HepG2 (cell line): ENCODE data around the gene HEY2. TPM values are rescaled to one million over a fixed set of nuclear protein-coding genes. Genes with fewer than 3 reads are reported as not detected.

Experiments
- ATAC-seq: fragments of 200-7000 bp; cut with Tn5 transposase; 3 replicates; pipeline ENCODE4 v1.9.1; 2020; ENCODE audit warnings: mild to moderate bottlenecking, moderate library complexity
- BruUV-seq: library from RNA; stranded (reverse); fragments of 400-500 nt; replicated peaks from 2 replicates; lab custom pipeline; 2021; lab: Mats Ljungman, UMichigan
- CTCF ChIA-PET: fragments of 300-600 bp; formaldehyde crosslinking; extraction: SDS; loops from one replicate; lab custom pipeline; 2021; ENCODE audit warnings: low total read pairs, inconsistent platforms, low intra/inter-chr PET ratio; lab: Yijun Ruan, JAX
- POLR2A ChIA-PET: fragments of 350-600 bp; sonication (Branson Sonifier 250); formaldehyde crosslinking; loops from one replicate; lab custom pipeline; 2020; ENCODE audit warnings: antibody characterized with exemption, inconsistent platforms; lab: Yijun Ruan, JAX
- DNase-seq: peaks from one replicate; pipeline ENCODE4 v3.0.0-alpha.2; 2015; ENCODE audit warnings: low spot score
- FAIRE-seq: peaks from 3 replicates; lab custom pipeline; 2011; peaks lifted over from hg19 to GRCh38; lab: Jason Lieb, UNC
- H2AFZ ChIP-seq: one replicate; pipeline ENCODE4 v1.6.1; 2011; ENCODE audit warnings: low read length, inconsistent platforms
- H3K27ac ChIP-seq: fragments of 300-600 bp; 3 replicates; pipeline ENCODE4 v1.8.0; 2011; ENCODE audit warnings: mixed run types, mild to moderate bottlenecking, mixed read lengths, low read length, inconsistent platforms; ENCODE audit not compliant: insufficient read depth; ENCODE audit errors: extremely low read length
- H3K27me3 ChIP-seq, 2 experiments: fragments of 200-600 bp in 1 of 2; 2 replicates in 1 of 2; 3 replicates in 1 of 2; pipeline versions ENCODE4 v1.6.0 to v1.8.0; 2011; ENCODE audit warnings: low read length in 2 of 2, mild to moderate bottlenecking in 2 of 2, moderate library complexity in 2 of 2, inconsistent platforms in 1 of 2; ENCODE audit not compliant: insufficient read depth in 2 of 2, control insufficient read depth in 1 of 2
- H3K36me3 ChIP-seq, 2 experiments: fragments of 200-600 bp in 1 of 2; replicated peaks in 1 of 2; 2 replicates in 1 of 2; 3 replicates in 1 of 2; pipeline versions ENCODE4 v1.5.1 to v1.8.0; 2011; ENCODE audit warnings: low read length in 2 of 2, inconsistent platforms in 1 of 2; ENCODE audit not compliant: insufficient read depth in 2 of 2, control insufficient read depth in 1 of 2
- H3K4me1 ChIP-seq: 2 replicates; pipeline ENCODE4 v1.5.1; 2012; ENCODE audit warnings: low read length, inconsistent platforms; ENCODE audit not compliant: insufficient read depth
- H3K4me2 ChIP-seq: 2 replicates; pipeline ENCODE4 v1.6.0; 2011; ENCODE audit warnings: low read depth, low read length, inconsistent platforms
- H3K4me3 ChIP-seq, 3 experiments: fragments of 200-600 bp in 1 of 3; sonication (generic), shearing (Covaris generic) in 1 of 3; replicated peaks in 1 of 3; 2 replicates each; pipeline ENCODE4 v1.5.1; 2011 to 2016; ENCODE audit warnings: low read length in 3 of 3, inconsistent platforms in 2 of 3, low read depth in 2 of 3, mild to moderate bottlenecking in 2 of 3, control low read depth in 1 of 3, mixed read lengths in 1 of 3; ENCODE audit not compliant: insufficient read depth in 1 of 3
- H3K79me2 ChIP-seq: one replicate; pipeline ENCODE4 v1.6.1; 2011; ENCODE audit warnings: low read length, inconsistent platforms; ENCODE audit not compliant: insufficient read depth
- H3K9ac ChIP-seq: 2 replicates; pipeline ENCODE4 v1.6.0; 2011; ENCODE audit warnings: mild to moderate bottlenecking, low read depth, low read length, inconsistent platforms; ENCODE audit not compliant: insufficient read depth
- H3K9me3 ChIP-seq: 2 replicates; pipeline ENCODE4 v1.5.1; 2012; ENCODE audit warnings: mild to moderate bottlenecking, low read length
- H4K20me1 ChIP-seq: 2 replicates; pipeline ENCODE4 v1.6.0; 2011; ENCODE audit warnings: inconsistent platforms, mild to moderate bottlenecking, low read length, moderate library complexity; ENCODE audit not compliant: insufficient read depth
- ARID4A ChIP-seq: sonication (generic); formaldehyde crosslinking; IDR thresholded peaks from 2 replicates; pipeline ENCODE4 v1.5.0; 2020; ENCODE audit warnings: mild to moderate bottlenecking, missing genetic modification reagents, borderline replicate concordance
- EZH2 ChIP-seq: conservative IDR thresholded peaks from 2 replicates; pipeline ENCODE4 v1.6.1; 2012; ENCODE audit warnings: mild to moderate bottlenecking, low read depth, low read length, moderate library complexity
- FOXP4 ChIP-seq: sonication (generic); formaldehyde crosslinking; IDR thresholded peaks from 2 replicates; pipeline ENCODE4 v1.4.0; 2020; ENCODE audit warnings: missing genetic modification reagents
- RORA ChIP-seq: sonication (generic); formaldehyde crosslinking; IDR thresholded peaks from 2 replicates; pipeline ENCODE4 v1.5.0; 2020; ENCODE audit warnings: mild to moderate bottlenecking, missing genetic modification reagents, moderate library complexity
- ZFAT ChIP-seq: sonication (generic); formaldehyde crosslinking; conservative IDR thresholded peaks from 2 replicates; pipeline ENCODE4 v1.8.1; 2023; ENCODE audit warnings: missing genetic modification reagents, inconsistent platforms
- ZNF597 ChIP-seq: sonication (generic); formaldehyde crosslinking; IDR thresholded peaks from 2 replicates; pipeline ENCODE4 v1.5.0; 2020; ENCODE audit warnings: missing genetic modification reagents
- ZNF646 ChIP-seq: sonication (generic); formaldehyde crosslinking; IDR thresholded peaks from 2 replicates; pipeline ENCODE4 v1.9.0; 2021; ENCODE audit warnings: mild to moderate bottlenecking, missing genetic modification reagents
- ZNF776 ChIP-seq: sonication (generic); formaldehyde crosslinking; IDR thresholded peaks from 2 replicates; pipeline ENCODE4 v1.4.0; 2020; ENCODE audit warnings: mild to moderate bottlenecking, missing genetic modification reagents
- in situ Hi-C: cut with HindIII; loops from 2 replicates; pipeline ENCODE4 v1.10.0; 2017; ENCODE audit warnings: low pct_unique_long_range_greater_than_20kb; ENCODE audit not compliant: extremely low pct_ligation_motif_present
- intact Hi-C: fragments of 100-400 bp; cut with micrococcal nuclease; formaldehyde crosslinking; loops from one replicate; pipeline ENCODE4 v1.10.0; 2022; ENCODE audit not compliant: unreplicated experiment
- polyA plus RNA-seq, 8 experiments: library from polyadenylated mRNA; depleted of rRNA in 3 of 8; stranded (reverse) in 7 of 8; unstranded in 1 of 8; fragments of >200 nt; fragmentation: Illumina TruSeq in 4 of 8; extraction: Trizol in 4 of 8; gene quantifications; 2 replicates each; pipeline versions ENCODE4 v1.2.1 to v1.2.3, GENCODE V29; 2011 to 2016; ENCODE audit warnings: low read depth in 4 of 8, missing spikeins in 1 of 8, mixed read lengths in 1 of 8; ENCODE audit not compliant: insufficient read depth in 1 of 8
- total RNA-seq, 5 experiments: library from RNA; depleted of rRNA; stranded (reverse); fragments of >200 nt; fragmentation: Illumina TruSeq; extraction: Trizol; gene quantifications; 2 replicates each; pipeline ENCODE4 v1.2.3, GENCODE V29; 2016; ENCODE audit warnings: low read depth in 1 of 5

HEY2 gene
- total and polyA plus RNA-seq, 2 of the 13 experiments (the other 11 are each of a cell fraction or from before 2014, with no cell fraction given), result 0.04 TPM

GRCh38 chr6:125808060-125808459 lies 58.6 kb downstream of the HEY2 start (continued):
- no peak for TF ChIP-seq ZNF646 (CRISPR knock-in tag)

- Histone ChIP-seq H3K4me1 (peaks cover 7% of the 10 kb centered on the region), H3K27me3 (no peaks in the 10 kb centered on the region), H3K27ac (no peak overlapping the region), H3K36me3 (no peaks in the 10 kb centered on the region; a peak in 1 of 5 replicates), H3K4me3 (no peak overlapping the region), H3K79me2 (no peaks in the 10 kb centered on the region), H2AFZ (no peak overlapping the region), H3K9ac (no peak overlapping the region), H3K9me3 (no peaks in the 10 kb centered on the region), H4K20me1 (no peaks in the 10 kb centered on the region), H3K4me2 (no peak overlapping the region)
- ChIA-PET POLR2A (no interaction called here), CTCF (no interaction called here)
- ATAC-seq, result no peak
- no peak for DNase-seq
- intact Hi-C loops, result no loop called here
- FAIRE-seq, result no peak
- no TSS peak for BruUV-seq
- in situ Hi-C loops, result no loop called here
- TF ChIP-seq EZH2 (no peak), ZFAT (CRISPR knock-in tag) (no peak), ARID4A (CRISPR knock-in tag) (no peak), FOXP4 (CRISPR knock-in tag) (no peak), ZNF776 (CRISPR knock-in tag) (no peak), ZNF597 (CRISPR knock-in tag) (no peak), RORA (CRISPR knock-in tag) (no peak)
Observed at GRCh38 chr6:125808591-125808990, 59.2 kb downstream of the HEY2 start.
